H1 (cell line): Measurements from ENCODE around the gene USP49.

ENCODE experiments used
- BCL11A ChIP-seq, 2 experiments: IDR thresholded peaks; one replicate each; pipeline ENCODE4 v1.6.1; 2011; ENCODE audit warnings: low read depth in 2 of 2, low read length in 2 of 2, mild to moderate bottlenecking in 2 of 2
- CHD2 ChIP-seq: IDR thresholded peaks from 2 replicates; pipeline ENCODE4 v1.6.1; 2012; ENCODE audit warnings: low read length, improper control_type of control experiment
- EZH2 ChIP-seq: fragments of 200-600 bp; sonication (generic); IDR thresholded peaks from 2 replicates; pipeline ENCODE4 v1.7.1; 2012; ENCODE audit warnings: low read depth, mild to moderate bottlenecking, moderate library complexity, low read length, inconsistent platforms; ENCODE audit not compliant: severe bottlenecking
- HDAC2 ChIP-seq, 2 experiments: fragments of 300-600 bp in 1 of 2; sonication (generic) in 1 of 2; IDR thresholded peaks; 2 replicates each; pipeline ENCODE4 v1.6.1; 2011 to 2012; ENCODE audit warnings: low read depth in 2 of 2, low read length in 2 of 2, mild to moderate bottlenecking in 2 of 2, moderate library complexity in 2 of 2, borderline replicate concordance in 1 of 2, inconsistent platforms in 1 of 2
- JUND ChIP-seq: IDR thresholded peaks from 2 replicates; pipeline ENCODE4 v1.6.1; 2011; ENCODE audit warnings: mild to moderate bottlenecking, improper control_type of control experiment, low read length
- POLR2AphosphoS5 ChIP-seq: IDR thresholded peaks from 2 replicates; pipeline ENCODE4 v1.6.1; 2011; ENCODE audit warnings: low read depth, low read length
- TAF1 ChIP-seq: IDR thresholded peaks from 2 replicates; pipeline ENCODE4 v1.6.1; 2011; ENCODE audit warnings: mild to moderate bottlenecking, low read depth, low read length
- YY1 ChIP-seq: IDR thresholded peaks from 2 replicates; pipeline ENCODE4 v1.6.1; 2011; ENCODE audit warnings: low read depth, mild to moderate bottlenecking, low read length
- ZNF274 ChIP-seq: IDR thresholded peaks from 2 replicates; pipeline ENCODE4 v1.7.0; 2012; ENCODE audit warnings: low read length, borderline replicate concordance; ENCODE audit errors: extremely low read depth
- TF ChIP-seq, protein P1 (sequence below), 3 experiments: IDR thresholded peaks; 1 replicate in 2 of 3; 2 replicates in 1 of 3; pipeline versions ENCODE4 v1.5.1 to v1.6.1; 2011; ENCODE audit warnings: low read length in 3 of 3, mild to moderate bottlenecking in 3 of 3, inconsistent platforms in 2 of 3, low read depth in 1 of 3, moderate library complexity in 1 of 3; ENCODE audit not compliant: insufficient read depth in 1 of 3; ENCODE audit errors: control extremely low read depth in 1 of 3
- TF ChIP-seq, protein P2 (sequence below): IDR thresholded peaks from 2 replicates; pipeline ENCODE4 v1.6.1; 2012; ENCODE audit warnings: inconsistent platforms
- TF ChIP-seq, protein P3 (sequence below): IDR thresholded peaks from 2 replicates; pipeline ENCODE4 v1.6.1; 2011; ENCODE audit warnings: low read length, improper control_type of control experiment

DNA sequence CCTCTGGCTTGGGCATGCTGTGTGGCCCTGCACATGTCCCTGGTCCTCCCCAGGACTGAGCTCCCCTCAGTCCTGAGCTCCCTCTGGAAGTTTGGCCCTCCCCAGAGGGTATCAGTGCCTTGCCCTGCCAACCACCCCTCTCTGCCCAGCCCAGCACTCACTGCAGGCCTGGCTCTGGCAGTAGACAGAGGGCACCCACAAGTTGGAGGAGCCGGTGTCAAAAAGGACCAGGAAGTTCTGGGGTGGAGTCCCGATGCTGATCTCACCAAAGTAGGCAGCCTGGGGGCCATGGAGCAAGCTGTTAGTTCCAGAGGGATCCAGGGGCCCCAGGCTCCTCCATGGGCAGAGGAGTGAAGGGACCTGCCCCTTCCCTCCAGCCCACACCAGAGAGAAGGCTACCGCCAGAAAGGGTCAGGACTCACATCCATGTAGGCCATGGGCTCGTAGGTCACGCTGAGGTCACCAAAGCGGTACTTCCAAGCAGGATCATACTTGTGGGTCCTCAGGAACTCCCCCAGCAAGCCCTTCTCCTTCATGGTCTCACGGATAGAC lies 150.9 kb downstream of the USP49 start:
- TF ChIP-seq POLR2AphosphoS5 (no peak), YY1 (no peak), TAF1 (no peak), HDAC2 (IDR thresholded peaks at IDR 0.05; ENCODE audit: borderline replicate concordance in 1 of 2, low read depth in 2 of 2, low read length in 2 of 2) (no peak), EZH2 (no peak), BCL11A (IDR thresholded peaks at IDR 0.05; ENCODE audit: low read depth in 2 of 2, low read length in 2 of 2) (no peak), CHD2 (no peak), JUND (no peak), ZNF274 (no peak)
- TF ChIP-seq, protein P1, sequence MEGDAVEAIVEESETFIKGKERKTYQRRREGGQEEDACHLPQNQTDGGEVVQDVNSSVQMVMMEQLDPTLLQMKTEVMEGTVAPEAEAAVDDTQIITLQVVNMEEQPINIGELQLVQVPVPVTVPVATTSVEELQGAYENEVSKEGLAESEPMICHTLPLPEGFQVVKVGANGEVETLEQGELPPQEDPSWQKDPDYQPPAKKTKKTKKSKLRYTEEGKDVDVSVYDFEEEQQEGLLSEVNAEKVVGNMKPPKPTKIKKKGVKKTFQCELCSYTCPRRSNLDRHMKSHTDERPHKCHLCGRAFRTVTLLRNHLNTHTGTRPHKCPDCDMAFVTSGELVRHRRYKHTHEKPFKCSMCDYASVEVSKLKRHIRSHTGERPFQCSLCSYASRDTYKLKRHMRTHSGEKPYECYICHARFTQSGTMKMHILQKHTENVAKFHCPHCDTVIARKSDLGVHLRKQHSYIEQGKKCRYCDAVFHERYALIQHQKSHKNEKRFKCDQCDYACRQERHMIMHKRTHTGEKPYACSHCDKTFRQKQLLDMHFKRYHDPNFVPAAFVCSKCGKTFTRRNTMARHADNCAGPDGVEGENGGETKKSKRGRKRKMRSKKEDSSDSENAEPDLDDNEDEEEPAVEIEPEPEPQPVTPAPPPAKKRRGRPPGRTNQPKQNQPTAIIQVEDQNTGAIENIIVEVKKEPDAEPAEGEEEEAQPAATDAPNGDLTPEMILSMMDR (IDR thresholded peaks at IDR 0.05; ENCODE audit: control extremely low read depth in 1 of 3, insufficient read depth in 1 of 3, low read depth in 1 of 3, low read length in 3 of 3) = no peak
- TF ChIP-seq, protein P2, sequence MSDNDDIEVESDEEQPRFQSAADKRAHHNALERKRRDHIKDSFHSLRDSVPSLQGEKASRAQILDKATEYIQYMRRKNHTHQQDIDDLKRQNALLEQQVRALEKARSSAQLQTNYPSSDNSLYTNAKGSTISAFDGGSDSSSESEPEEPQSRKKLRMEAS = no peak
- TF ChIP-seq, protein P3, sequence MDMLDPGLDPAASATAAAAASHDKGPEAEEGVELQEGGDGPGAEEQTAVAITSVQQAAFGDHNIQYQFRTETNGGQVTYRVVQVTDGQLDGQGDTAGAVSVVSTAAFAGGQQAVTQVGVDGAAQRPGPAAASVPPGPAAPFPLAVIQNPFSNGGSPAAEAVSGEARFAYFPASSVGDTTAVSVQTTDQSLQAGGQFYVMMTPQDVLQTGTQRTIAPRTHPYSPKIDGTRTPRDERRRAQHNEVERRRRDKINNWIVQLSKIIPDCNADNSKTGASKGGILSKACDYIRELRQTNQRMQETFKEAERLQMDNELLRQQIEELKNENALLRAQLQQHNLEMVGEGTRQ = no peak
